Anterior cingulate cortex (tissue), 58 donors: Measurements from ENCODE around the gene TMEM108.

Experiments
- DNase-seq, 58 donors: peaks; one replicate each; lab custom pipeline; 2025; lab: John Stamatoyannopoulos, UW

The TMEM108 gene

GRCh38 chr3:133441867-133442270, 403.7 kb downstream of the TMEM108 start:
- DNase-seq: no peak

- DNase-seq: no peak
These were observed 404.3 kb downstream of the TMEM108 start for GRCh38 chr3:133442518-133442917.

GRCh38 chr3:133443649-133444422, 405.6 kb downstream of the TMEM108 start:
- DNase-seq: peak in 3 of 58 donors; percentile 4 to 15 (median 6)

- no peak for DNase-seq
These were observed 406.2 kb downstream of the TMEM108 start for GRCh38 chr3:133444423-133444774.

- DNase-seq: no peak
These were observed 406.9 kb downstream of the TMEM108 start for GRCh38 chr3:133445108-133445507.
